ENCODE measurements around the gene TTC7B.
A peak's percentile ranks its signal among the peaks of the same experiment; 100 is the strongest.

TTC7B gene

GRCh38 chr14:90557516-90557915, 258.7 kb downstream of the TTC7B start:
- DNase-seq = no peak
- Mint-ChIP-seq H3K27me3 (peaks cover 5% of the 10 kb centered on the region), H3K9me3 (no peaks in the 10 kb centered on the region), H3K36me3 (no peaks in the 10 kb centered on the region), H3K4me3 (no peak overlapping the region), H3K27ac (no peak overlapping the region), H3K4me1 (no peaks in the 10 kb centered on the region)
- CTCF ChIA-PET = no interaction called here

DNA sequence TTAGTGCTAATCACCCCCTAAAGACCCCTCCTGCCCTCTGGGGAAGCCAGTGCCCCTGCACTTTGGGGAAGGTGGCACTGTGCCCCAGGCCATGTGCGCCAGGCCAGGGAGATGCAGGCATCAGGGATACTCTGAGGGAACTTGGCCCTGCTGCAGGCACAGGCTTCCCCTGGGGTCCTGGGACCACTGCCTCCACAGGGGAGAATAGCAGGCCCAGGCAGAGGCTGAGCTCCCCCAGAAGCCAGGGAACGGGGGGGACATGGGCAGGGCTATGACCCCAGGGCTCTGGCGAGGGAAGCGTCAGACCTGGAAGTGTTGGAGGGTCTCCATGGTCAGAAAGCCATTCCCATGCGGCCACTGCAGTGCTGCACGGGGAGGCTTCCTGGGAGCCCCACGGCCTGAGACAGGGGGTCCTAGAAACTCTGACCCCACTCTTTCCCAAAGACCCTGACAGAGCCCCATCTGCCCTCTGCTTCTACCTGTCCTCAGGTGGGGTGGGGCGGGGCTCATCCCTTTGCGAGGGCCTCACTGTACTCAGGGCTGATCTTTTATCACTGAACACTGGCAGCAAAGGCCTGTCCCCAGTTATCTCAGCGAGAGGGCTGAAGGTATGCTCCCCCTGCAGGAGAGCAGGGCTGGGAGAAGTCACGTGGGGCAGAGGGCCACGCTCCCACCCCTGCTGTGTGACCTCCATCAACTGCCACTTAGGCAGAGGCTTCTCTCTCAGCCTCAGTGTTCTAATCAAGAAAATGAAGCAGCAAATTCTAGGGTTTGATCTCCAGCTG, 259.4 kb downstream of the TTC7B start:
- Mint-ChIP-seq H3K27me3 (peaks cover 5% of the 10 kb centered on the region), H3K4me3 (no peak overlapping the region), H3K36me3 (no peaks in the 10 kb centered on the region), H3K4me1 (no peaks in the 10 kb centered on the region), H3K27ac (no peak overlapping the region), H3K9me3 (no peaks in the 10 kb centered on the region)
- no peak for DNase-seq
- CTCF ChIA-PET = no interaction called here

DNA sequence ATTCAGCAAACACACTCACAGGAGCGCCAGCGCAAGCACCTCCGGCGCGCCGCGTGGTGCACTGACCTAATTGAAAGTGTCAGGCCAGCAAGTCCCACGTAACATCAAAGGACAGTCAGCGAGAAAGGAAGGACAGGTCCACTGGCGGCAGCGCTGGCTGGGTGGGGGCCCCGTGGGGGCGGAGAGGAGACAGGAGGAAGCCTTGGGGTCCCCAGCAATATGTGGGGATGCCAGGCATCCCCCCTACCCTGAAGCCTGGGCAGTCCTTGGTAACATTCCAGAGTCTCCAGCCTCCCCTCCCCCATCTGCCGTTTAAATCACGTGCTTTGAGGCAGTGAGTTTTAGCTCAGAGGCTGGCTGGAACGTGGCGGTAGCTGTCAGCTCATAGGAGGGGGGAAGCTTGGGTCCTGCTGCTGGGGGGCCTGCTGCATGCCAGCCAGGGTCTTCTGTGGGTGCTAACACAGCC, 260.2 kb downstream of the TTC7B start:
- no peak for DNase-seq
- Mint-ChIP-seq H3K4me3 (no peak overlapping the region), H3K27me3 (peaks cover 3% of the 10 kb centered on the region), H3K27ac (no peak overlapping the region), H3K9me3 (no peaks in the 10 kb centered on the region), H3K4me1 (no peaks in the 10 kb centered on the region), H3K36me3 (no peaks in the 10 kb centered on the region)
- CTCF ChIA-PET = no interaction called here

- Mint-ChIP-seq H3K4me1 (no peaks in the 10 kb centered on the region), H3K27me3 (no peaks in the 10 kb centered on the region), H3K4me3 (no peak overlapping the region), H3K27ac (no peak overlapping the region), H3K9me3 (no peaks in the 10 kb centered on the region), H3K36me3 (no peaks in the 10 kb centered on the region)
- no peak for DNase-seq
- CTCF ChIA-PET = no interaction called here
Observed at GRCh38 chr14:90555126-90556011, 260.9 kb downstream of the TTC7B start.

DNA sequence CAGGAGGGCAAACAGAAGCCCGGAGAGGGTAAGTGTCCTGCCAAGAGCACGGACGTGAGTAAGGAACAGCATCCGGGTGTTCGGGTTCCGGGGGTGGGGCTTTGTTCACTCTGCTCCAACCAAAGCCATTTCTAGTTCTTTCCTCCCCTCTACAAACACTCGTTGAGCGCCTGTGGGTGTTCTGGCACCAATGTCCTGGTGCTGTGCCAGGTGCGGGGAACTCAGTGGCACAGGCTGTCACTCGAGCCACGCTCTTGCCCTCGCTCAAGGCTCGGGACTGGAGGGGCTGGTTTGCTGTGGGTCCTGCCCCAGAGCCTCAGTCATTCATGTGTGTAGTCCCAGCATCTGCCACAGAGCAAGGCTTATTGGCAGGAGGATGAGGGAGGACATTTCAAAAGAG, 261.9 kb downstream of the TTC7B start:
- CTCF ChIA-PET = no interaction called here
- H3K27ac Mint-ChIP-seq = no peak overlapping the region

DNA sequence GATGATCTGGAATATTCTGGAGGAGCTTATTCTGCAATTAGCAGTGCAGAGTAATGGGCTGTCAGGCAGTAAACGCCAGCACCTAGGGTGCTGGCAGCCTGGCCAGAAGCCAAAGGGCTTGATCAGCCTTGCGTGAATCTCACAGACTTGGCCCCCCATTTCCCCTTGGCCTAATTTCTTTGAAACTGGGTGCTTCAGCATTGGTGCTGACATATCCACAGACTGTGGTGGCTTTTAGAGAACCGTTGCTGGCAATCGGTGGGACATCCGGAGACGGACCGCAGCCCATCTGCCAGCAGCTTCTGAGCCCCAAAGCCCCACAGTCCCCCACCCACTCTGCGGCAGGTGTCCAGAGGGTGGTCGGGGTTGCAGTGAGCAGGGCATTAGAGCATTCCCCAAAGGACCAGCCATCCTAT, 262.3 kb downstream of the TTC7B start:
- no peak for DNase-seq
- Mint-ChIP-seq H3K27me3 (no peaks in the 10 kb centered on the region), H3K36me3 (no peaks in the 10 kb centered on the region), H3K9me3 (no peaks in the 10 kb centered on the region), H3K27ac (no peak overlapping the region), H3K4me3 (no peak overlapping the region), H3K4me1 (no peaks in the 10 kb centered on the region)
- CTCF ChIA-PET = no interaction called here

More for the DNA sequence above, 261.9 kb downstream of the TTC7B start:
- no peaks in the 10 kb centered on the region for H3K27me3 Mint-ChIP-seq
- H3K36me3 Mint-ChIP-seq = no peaks in the 10 kb centered on the region
- H3K4me1 Mint-ChIP-seq = no peaks in the 10 kb centered on the region
- no peak overlapping the region for H3K4me3 Mint-ChIP-seq
- no peaks in the 10 kb centered on the region for H3K9me3 Mint-ChIP-seq
- no peak for DNase-seq

GRCh38 chr14:90553298-90553920, 262.8 kb downstream of the TTC7B start:
- H3K36me3 Mint-ChIP-seq = no peaks in the 10 kb centered on the region

DNA sequence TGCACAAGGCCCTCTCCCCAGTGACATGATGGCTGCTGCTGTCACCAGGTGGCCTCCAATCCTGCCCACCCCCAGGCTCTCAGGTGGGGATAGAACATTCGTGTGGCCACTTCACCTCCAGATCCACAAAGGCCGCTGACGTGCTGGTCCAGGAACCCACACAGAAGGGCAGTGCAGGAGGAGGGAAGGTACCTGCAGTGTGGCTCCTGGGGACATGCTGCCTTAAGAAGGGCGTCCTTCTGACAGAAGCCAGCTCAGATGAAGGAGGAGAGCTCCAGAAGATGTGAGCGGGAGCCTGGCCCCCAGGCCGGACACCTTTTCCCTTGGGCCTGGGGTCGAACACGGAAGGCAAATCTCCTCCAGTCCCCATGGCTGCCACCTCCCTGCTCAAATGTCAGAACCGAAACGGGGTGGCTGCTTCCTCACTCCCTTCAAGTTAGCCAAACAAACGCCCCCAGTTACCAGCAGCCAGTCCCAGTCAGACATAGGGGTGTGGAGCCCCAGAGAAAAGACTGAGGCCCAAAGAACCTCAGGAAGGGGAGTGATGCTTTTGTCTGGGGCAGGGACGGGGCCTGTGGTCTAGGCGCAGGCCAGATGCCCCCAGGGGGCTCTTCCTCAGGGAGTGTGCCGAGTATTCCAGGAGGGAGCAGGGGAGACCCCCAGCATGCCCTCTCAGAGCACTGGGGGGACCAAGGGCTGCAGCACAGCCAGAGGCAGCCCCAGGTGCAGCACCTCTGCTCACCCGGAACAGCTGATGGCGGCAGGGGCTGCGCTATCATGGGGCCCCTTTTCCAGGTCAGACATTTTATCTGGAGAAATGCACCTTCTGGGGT, 263.5 kb downstream of the TTC7B start:
- Mint-ChIP-seq H3K4me1 (no peaks in the 10 kb centered on the region), H3K36me3 (no peaks in the 10 kb centered on the region), H3K27me3 (no peaks in the 10 kb centered on the region), H3K4me3 (no peak overlapping the region), H3K9me3 (no peaks in the 10 kb centered on the region), H3K27ac (no peak overlapping the region)
- no peak for DNase-seq
- CTCF ChIA-PET = no interaction called here

More at GRCh38 chr14:90553298-90553920, 262.8 kb downstream of the TTC7B start:
- DNase-seq = no peak
- H3K4me1 Mint-ChIP-seq = no peaks in the 10 kb centered on the region
- H3K9me3 Mint-ChIP-seq = no peaks in the 10 kb centered on the region
- H3K4me3 Mint-ChIP-seq = no peak overlapping the region
- peak overlapping the region; percentile 33 for H3K27ac Mint-ChIP-seq
- CTCF ChIA-PET = no interaction called here
- H3K27me3 Mint-ChIP-seq = no peaks in the 10 kb centered on the region

GRCh38 chr14:90551733-90552464, 264.3 kb downstream of the TTC7B start:
- H3K4me1 Mint-ChIP-seq = no peaks in the 10 kb centered on the region
- no peaks in the 10 kb centered on the region for H3K36me3 Mint-ChIP-seq
- H3K9me3 Mint-ChIP-seq = no peaks in the 10 kb centered on the region
- DNase-seq = no peak
- CTCF ChIA-PET = no interaction called here
- H3K27ac Mint-ChIP-seq = no peak overlapping the region
- no peaks in the 10 kb centered on the region for H3K27me3 Mint-ChIP-seq
- H3K4me3 Mint-ChIP-seq = no peak overlapping the region

GRCh38 chr14:90551070-90551704, 265.0 kb downstream of the TTC7B start:
- H3K36me3 Mint-ChIP-seq = no peaks in the 10 kb centered on the region
- H3K4me1 Mint-ChIP-seq = no peaks in the 10 kb centered on the region
- no peak for DNase-seq
- H3K9me3 Mint-ChIP-seq = no peaks in the 10 kb centered on the region
- CTCF ChIA-PET = no interaction called here
- H3K4me3 Mint-ChIP-seq = no peak overlapping the region
- no peak overlapping the region for H3K27ac Mint-ChIP-seq
- no peaks in the 10 kb centered on the region for H3K27me3 Mint-ChIP-seq

GRCh38 chr14:90549794-90550641, 266.2 kb downstream of the TTC7B start:
- Mint-ChIP-seq H3K27ac (no peak overlapping the region), H3K27me3 (no peaks in the 10 kb centered on the region), H3K4me3 (no peak overlapping the region), H3K9me3 (no peaks in the 10 kb centered on the region), H3K4me1 (no peaks in the 10 kb centered on the region), H3K36me3 (no peaks in the 10 kb centered on the region)
- CTCF ChIA-PET = no interaction called here
- no peak for DNase-seq

DNA sequence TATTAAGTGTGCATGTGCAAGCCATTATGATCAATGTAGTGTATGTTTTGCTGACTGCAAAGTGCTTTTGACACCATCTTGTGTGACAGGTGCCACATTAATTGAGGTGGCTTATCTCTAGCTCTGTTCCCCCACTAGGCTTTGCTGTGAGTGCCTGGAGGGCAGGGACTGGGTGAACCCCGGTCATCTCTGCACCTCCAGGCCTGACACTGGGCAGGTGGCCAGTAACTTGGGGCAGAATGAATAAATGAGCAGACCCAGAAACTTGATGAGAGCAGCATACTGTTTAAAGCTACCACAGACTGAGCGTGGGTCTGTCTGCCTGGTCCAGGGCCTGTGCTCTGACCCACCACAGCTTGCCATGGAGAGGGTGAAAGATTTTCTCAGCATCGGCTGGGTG, 267.8 kb downstream of the TTC7B start:
- Mint-ChIP-seq H3K27me3 (no peaks in the 10 kb centered on the region), H3K27ac (no peak overlapping the region), H3K9me3 (no peaks in the 10 kb centered on the region), H3K4me1 (no peaks in the 10 kb centered on the region), H3K36me3 (no peaks in the 10 kb centered on the region), H3K4me3 (no peak overlapping the region)
- CTCF ChIA-PET = no interaction called here
- DNase-seq = no peak
